Bronchial epithelial cell (primary cell): ENCODE data around the gene LDLRAD4. TPM values are rescaled to one million over a fixed set of nuclear protein-coding genes. Genes with fewer than 3 reads are reported as not detected.

ENCODE experiments used
- DNase-seq: peaks from one replicate; pipeline ENCODE4 v3.0.0-alpha.2; 2010; ENCODE audit warnings: low read depth
- FAIRE-seq: peaks from 2 replicates; lab custom pipeline; 2011; peaks lifted over from hg19 to GRCh38; lab: Jason Lieb, UNC
- H3K27me3 ChIP-seq: 2 replicates; pipeline ENCODE4 v1.5.1; 2011; ENCODE audit warnings: low read length; ENCODE audit not compliant: control insufficient read depth, insufficient read depth
- H3K36me3 ChIP-seq: 2 replicates; pipeline ENCODE4 v1.5.1; 2011; ENCODE audit warnings: low read length; ENCODE audit not compliant: control insufficient read depth, insufficient read depth
- H3K4me3 ChIP-seq: 2 replicates; pipeline ENCODE4 v1.5.1; 2011; ENCODE audit warnings: mild to moderate bottlenecking, low read depth, low read length, control low read depth
- CTCF ChIP-seq: IDR thresholded peaks from 2 replicates; pipeline ENCODE4 v1.5.1; 2011; ENCODE audit warnings: mild to moderate bottlenecking, moderate library complexity, low read length, control low read depth, inconsistent platforms; ENCODE audit not compliant: insufficient read depth, severe bottlenecking
- total RNA-seq: library from RNA; depleted of rRNA; stranded (reverse); fragments of >200 nt; gene quantifications from 2 replicates; pipeline ENCODE4 v1.2.1, GENCODE V29; 2014

Gene LDLRAD4
- total RNA-seq, 1 donor from 2014 or later = not detected

- DNase-seq (no peak), FAIRE-seq (no peak)
- Histone ChIP-seq H3K4me3 (no peak overlapping the region), H3K27me3 (no peaks in the 10 kb centered on the region), H3K36me3 (no peaks in the 10 kb centered on the region)
- no peak for TF ChIP-seq CTCF
These were observed 52.8 kb downstream of the LDLRAD4 start for GRCh38 chr18:13271302-13271911.

GRCh38 chr18:13272416-13272815 lies 53.9 kb downstream of the LDLRAD4 start:
- FAIRE-seq (no peak), DNase-seq (no peak)
- Histone ChIP-seq H3K4me3 (no peak overlapping the region), H3K27me3 (no peaks in the 10 kb centered on the region), H3K36me3 (no peaks in the 10 kb centered on the region)
- TF ChIP-seq CTCF = no peak

- FAIRE-seq (no peak), DNase-seq (no peak)
- Histone ChIP-seq H3K4me3 (no peak overlapping the region), H3K36me3 (no peaks in the 10 kb centered on the region), H3K27me3 (no peaks in the 10 kb centered on the region)
- no peak for TF ChIP-seq CTCF
These were observed 55.2 kb downstream of the LDLRAD4 start for GRCh38 chr18:13273800-13274199.

- Histone ChIP-seq H3K4me3 (no peak overlapping the region), H3K27me3 (no peaks in the 10 kb centered on the region), H3K36me3 (no peaks in the 10 kb centered on the region)
- FAIRE-seq (no peak), DNase-seq (no peak)
- no peak for TF ChIP-seq CTCF
These were observed 56.5 kb downstream of the LDLRAD4 start for GRCh38 chr18:13275075-13275474.

GRCh38 chr18:13276530-13277520 lies 58.3 kb downstream of the LDLRAD4 start:
- Histone ChIP-seq H3K27me3 (no peaks in the 10 kb centered on the region), H3K36me3 (no peaks in the 10 kb centered on the region), H3K4me3 (no peak overlapping the region)
- no peak for TF ChIP-seq CTCF
- no peak for DNase-seq
- FAIRE-seq = no peak
